HepG2 (cell line): ENCODE data around the gene PCNT.

Source experiments
- CTCF ChIP-seq: sonication (generic); formaldehyde crosslinking; IDR thresholded peaks from 2 replicates; pipeline ENCODE4 v1.5.0; 2020; ENCODE audit warnings: mild to moderate bottlenecking, missing genetic modification reagents, moderate library complexity
- E2F1 ChIP-seq: sonication (generic); formaldehyde crosslinking; IDR thresholded peaks from 2 replicates; pipeline ENCODE4 v1.5.0; 2020; ENCODE audit warnings: missing genetic modification reagents
- EZH2 ChIP-seq: conservative IDR thresholded peaks from 2 replicates; pipeline ENCODE4 v1.6.1; 2012; ENCODE audit warnings: mild to moderate bottlenecking, low read depth, low read length, moderate library complexity
- HMGA1 ChIP-seq: sonication (generic); formaldehyde crosslinking; conservative IDR thresholded peaks from 2 replicates; pipeline ENCODE4 v1.4.0; 2020; ENCODE audit warnings: missing genetic modification reagents
- JUNB ChIP-seq: sonication (generic); formaldehyde crosslinking; IDR thresholded peaks from 2 replicates; pipeline ENCODE4 v1.8.0; 2022; ENCODE audit warnings: missing genetic modification reagents, mild to moderate bottlenecking, borderline replicate concordance
- SP140L ChIP-seq: sonication (generic); formaldehyde crosslinking; IDR thresholded peaks from 2 replicates; pipeline ENCODE4 v1.4.0; 2020; ENCODE audit warnings: missing genetic modification reagents, borderline replicate concordance
- TARDBP ChIP-seq: sonication (generic); formaldehyde crosslinking; IDR thresholded peaks from 2 replicates; pipeline ENCODE4 v1.8.0; 2022; ENCODE audit warnings: mild to moderate bottlenecking, missing genetic modification reagents
- ZBTB42 ChIP-seq: sonication (generic); formaldehyde crosslinking; IDR thresholded peaks from 2 replicates; pipeline ENCODE4 v1.5.0; 2020; ENCODE audit warnings: mild to moderate bottlenecking, missing genetic modification reagents

- TF ChIP-seq CTCF (CRISPR knock-in tag) = no peak
- no peak for TF ChIP-seq EZH2
- TF ChIP-seq SP140L (CRISPR knock-in tag) = no peak
- no peak for TF ChIP-seq TARDBP (CRISPR knock-in tag)
- no peak for TF ChIP-seq JUNB (CRISPR knock-in tag)
- no peak for TF ChIP-seq E2F1 (CRISPR knock-in tag)
- TF ChIP-seq ZBTB42 = no peak
- no peak for TF ChIP-seq HMGA1 (CRISPR knock-in tag)
These were observed 80.3 kb downstream of the PCNT start for GRCh38 chr21:46404306-46404705.
